ENCODE data around the gene SH3PXD2A. TPM values are rescaled to one million over a fixed set of nuclear protein-coding genes. Genes with fewer than 3 reads are reported as not detected.

SH3PXD2A gene
- total and polyA plus RNA-seq, 12 donors, result 6.9 to 44.9 (median 34.4) TPM

DNA sequence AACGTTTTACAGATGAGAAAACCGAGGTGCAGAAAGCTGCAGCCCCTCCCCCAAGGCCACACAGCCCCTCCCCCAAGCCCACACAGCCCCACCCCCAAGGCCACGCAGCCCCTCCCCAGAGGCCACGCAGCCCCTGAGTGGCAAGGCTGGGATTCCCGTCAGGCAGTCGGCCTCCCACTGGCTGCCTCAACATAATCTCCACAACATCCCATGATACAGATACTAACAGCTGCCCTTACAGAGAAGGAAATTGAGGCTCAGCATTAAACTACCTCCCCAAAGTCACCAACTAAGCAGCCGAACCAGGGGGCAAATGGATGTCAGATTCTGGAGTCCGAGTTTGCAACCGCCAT lies 15.9 kb downstream of the SH3PXD2A start:
- 45 to 53% methylated on average over 9 of the region's 9 CpGs for WGBS, 2 donors

DNA sequence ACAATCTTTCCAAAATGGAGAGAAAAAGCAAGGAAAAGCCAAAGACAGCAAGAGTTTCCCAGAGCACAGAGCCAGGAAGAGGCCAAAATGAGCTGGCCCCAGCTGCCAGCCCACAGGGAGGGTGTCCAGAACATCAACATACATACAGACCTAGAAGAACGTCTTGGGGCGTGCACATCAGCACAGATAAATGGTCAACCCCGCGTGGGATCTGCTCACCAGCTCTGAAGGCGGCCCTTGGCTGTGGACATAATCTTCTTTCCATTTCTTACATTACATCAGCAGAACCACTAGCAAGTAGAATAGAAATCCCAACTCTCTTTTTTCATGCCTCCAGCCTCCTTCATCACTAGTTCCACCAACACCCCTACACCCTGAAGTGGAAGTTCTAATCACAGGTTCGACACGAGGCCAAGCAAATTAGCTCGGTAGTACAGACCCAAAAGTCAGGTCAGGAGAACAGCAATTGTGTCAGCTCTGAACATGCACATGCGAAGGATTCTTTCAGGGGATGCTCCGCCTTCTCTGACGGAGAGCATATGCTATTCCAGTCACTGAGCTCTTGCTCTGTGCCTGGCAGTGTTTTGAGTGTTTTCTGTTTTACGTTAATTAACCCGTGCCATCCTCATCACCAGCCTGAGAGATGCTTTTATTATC lies 16.4 kb downstream of the SH3PXD2A start:
- ATAC-seq (peak in 5 of 8 donors; percentile 4 to 47 (median 22)), DNase-seq (no peak)
- no peak overlapping the region for H3K4me3 ChIP-seq
- no peaks in the 10 kb centered on the region for H3K36me3 ChIP-seq
- H3K4me1 ChIP-seq, result peaks cover 24 to 97% (median 87%) of the 10 kb centered on the region in 9 donors
- WGBS, 2 donors, result 45 to 57% methylated on average over 13 of the region's 13 CpGs
- intact Hi-C loops (cut with DNase I), result no loop called here
- H3K9me3 ChIP-seq, result no peaks in the 10 kb centered on the region
- peak overlapping the region in 9 of 10 donors; percentile 58 to 85 (median 78) for H3K27ac ChIP-seq
- H3K27me3 ChIP-seq, result no peaks in the 10 kb centered on the region
- TF ChIP-seq, protein P1, sequence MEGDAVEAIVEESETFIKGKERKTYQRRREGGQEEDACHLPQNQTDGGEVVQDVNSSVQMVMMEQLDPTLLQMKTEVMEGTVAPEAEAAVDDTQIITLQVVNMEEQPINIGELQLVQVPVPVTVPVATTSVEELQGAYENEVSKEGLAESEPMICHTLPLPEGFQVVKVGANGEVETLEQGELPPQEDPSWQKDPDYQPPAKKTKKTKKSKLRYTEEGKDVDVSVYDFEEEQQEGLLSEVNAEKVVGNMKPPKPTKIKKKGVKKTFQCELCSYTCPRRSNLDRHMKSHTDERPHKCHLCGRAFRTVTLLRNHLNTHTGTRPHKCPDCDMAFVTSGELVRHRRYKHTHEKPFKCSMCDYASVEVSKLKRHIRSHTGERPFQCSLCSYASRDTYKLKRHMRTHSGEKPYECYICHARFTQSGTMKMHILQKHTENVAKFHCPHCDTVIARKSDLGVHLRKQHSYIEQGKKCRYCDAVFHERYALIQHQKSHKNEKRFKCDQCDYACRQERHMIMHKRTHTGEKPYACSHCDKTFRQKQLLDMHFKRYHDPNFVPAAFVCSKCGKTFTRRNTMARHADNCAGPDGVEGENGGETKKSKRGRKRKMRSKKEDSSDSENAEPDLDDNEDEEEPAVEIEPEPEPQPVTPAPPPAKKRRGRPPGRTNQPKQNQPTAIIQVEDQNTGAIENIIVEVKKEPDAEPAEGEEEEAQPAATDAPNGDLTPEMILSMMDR (IDR thresholded peaks at IDR 0.05), result no peak

More for the DNA sequence above, 15.9 kb downstream of the SH3PXD2A start:
- DNase-seq, result no peak
- no peaks in the 10 kb centered on the region for H3K36me3 ChIP-seq
- peak in 2 of 8 donors; percentile 0 to 1 for ATAC-seq
- TF ChIP-seq, protein P1 (IDR thresholded peaks at IDR 0.05), result no peak
- H3K9me3 ChIP-seq, result no peaks in the 10 kb centered on the region
- H3K27me3 ChIP-seq, result no peaks in the 10 kb centered on the region
- peak overlapping the region; percentile 27 to 87 (median 78) for H3K27ac ChIP-seq
- peaks cover 26 to 97% (median 87%) of the 10 kb centered on the region in 9 donors for H3K4me1 ChIP-seq
- intact Hi-C loops (cut with DNase I), result no loop called here
- H3K4me3 ChIP-seq, result no peak overlapping the region

DNA sequence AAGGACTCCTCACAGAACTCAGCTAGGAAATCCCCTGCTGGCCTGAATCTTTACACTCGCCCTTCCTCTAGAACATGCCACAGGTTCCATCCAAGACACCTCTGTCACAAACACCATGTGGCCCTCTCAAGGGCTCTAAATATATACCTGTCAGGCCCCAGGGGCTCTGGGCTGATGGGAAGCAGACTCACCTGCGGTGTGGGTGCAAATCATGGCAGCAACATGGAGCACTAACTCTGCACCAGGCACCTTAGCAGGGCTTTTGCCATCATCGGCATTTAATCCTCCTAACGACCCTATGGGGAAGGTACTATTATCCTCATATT lies 17.3 kb downstream of the SH3PXD2A start:
- TF ChIP-seq, protein P1 (IDR thresholded peaks at IDR 0.05), result no peak
- no peak overlapping the region for H3K4me3 ChIP-seq
- peaks cover 0 to 1% (median 0%) of the 10 kb centered on the region in 11 donors for H3K9me3 ChIP-seq
- ATAC-seq (peak in 3 of 8 donors; percentile 16 to 43 (median 29)), DNase-seq (no peak)
- intact Hi-C loops (cut with DNase I), result no loop called here
- WGBS, 2 donors, result 46 to 64% methylated on average over 4 of the region's 4 CpGs
- H3K36me3 ChIP-seq, result no peaks in the 10 kb centered on the region
- H3K4me1 ChIP-seq, result peaks cover 27 to 97% (median 87%) of the 10 kb centered on the region in 9 donors
- H3K27me3 ChIP-seq, result no peaks in the 10 kb centered on the region
- H3K27ac ChIP-seq, result peak overlapping the region in 5 of 10 donors; percentile 58 to 85 (median 78)

DNA sequence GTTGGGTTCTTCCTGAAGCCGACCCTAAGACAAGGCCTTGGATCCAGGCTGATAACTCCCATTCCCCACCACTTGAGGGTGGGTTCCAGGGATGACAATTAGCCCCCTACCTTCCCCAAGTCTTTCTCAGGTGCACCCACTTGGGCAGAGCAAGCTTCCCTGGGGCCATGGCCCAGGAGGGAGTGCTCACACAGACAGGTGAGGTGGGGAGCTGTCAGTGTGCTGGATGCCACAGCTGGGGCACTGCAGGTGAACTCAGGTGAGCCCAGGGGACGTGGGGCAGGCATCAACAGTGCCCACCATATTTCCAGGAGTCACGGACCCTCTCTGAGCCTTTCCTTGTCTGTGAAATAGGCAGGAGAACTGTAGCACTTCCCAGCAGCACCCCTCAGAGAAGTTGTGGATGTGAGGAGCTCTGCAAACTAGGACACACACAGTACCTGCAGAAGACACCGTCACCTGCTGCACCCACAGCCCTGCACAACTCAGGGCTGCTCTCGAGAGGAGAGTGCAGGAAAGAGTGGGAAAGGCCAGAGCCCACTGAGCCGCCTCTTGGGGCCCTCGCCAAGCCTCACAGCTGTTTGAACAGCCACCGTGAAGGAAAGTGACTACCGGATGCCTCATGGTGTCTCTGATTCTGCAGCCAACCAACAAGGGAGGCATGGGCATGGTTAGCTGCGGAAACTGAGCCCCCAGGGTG lies 17.9 kb downstream of the SH3PXD2A start:
- no peaks in the 10 kb centered on the region for H3K36me3 ChIP-seq
- TF ChIP-seq, protein P1 (IDR thresholded peaks at IDR 0.05), result no peak
- no peaks in the 10 kb centered on the region for H3K27me3 ChIP-seq
- H3K4me3 ChIP-seq, result no peak overlapping the region
- ATAC-seq, result no peak
- H3K9me3 ChIP-seq, result peaks cover 0 to 7% (median 0%) of the 10 kb centered on the region in 11 donors
- 64 to 78% methylated on average over 10 of the region's 10 CpGs for WGBS, 2 donors
- H3K4me1 ChIP-seq, result peaks cover 27 to 94% (median 83%) of the 10 kb centered on the region in 9 donors
- H3K27ac ChIP-seq, result peak overlapping the region in 4 of 10 donors; percentile 14 to 85 (median 64)
- no peak for DNase-seq
- intact Hi-C loops (cut with DNase I), result no loop called here

Data from heart right ventricle (tissue), 16 donors.